Liver (tissue), 9 donors: ENCODE measurements around the gene SPDYC. TPM values are rescaled to one million over a fixed set of nuclear protein-coding genes. Genes with fewer than 3 reads are reported as not detected.
A peak's percentile ranks its signal among the peaks of the same experiment; 100 is the strongest.

ENCODE experiments used
- DNase-seq: peaks from one replicate; pipeline ENCODE4 v3.0.0-alpha.2; 2017; ENCODE audit warnings: low spot score
- H3K27ac ChIP-seq, 2 donors: one replicate each; pipeline ENCODE4 v1.7.0; 2013; ENCODE audit warnings: inconsistent platforms in 2 of 2, low read length in 2 of 2, control low read depth in 1 of 2, low read depth in 1 of 2, mild to moderate bottlenecking in 1 of 2
- H3K27me3 ChIP-seq, 4 donors: one replicate each; pipeline versions ENCODE4 v1.6.1 to v1.7.0; 2013; ENCODE audit warnings: low read length in 3 of 4, inconsistent platforms in 1 of 4, mild to moderate bottlenecking in 1 of 4, moderate library complexity in 1 of 4; ENCODE audit not compliant: control insufficient read depth in 4 of 4, insufficient read depth in 4 of 4
- H3K36me3 ChIP-seq, 4 donors: one replicate each; pipeline versions ENCODE4 v1.6.1 to v1.7.0; 2013; ENCODE audit warnings: low read length in 3 of 4, mild to moderate bottlenecking in 3 of 4, low read depth in 1 of 4, moderate library complexity in 1 of 4; ENCODE audit not compliant: control insufficient read depth in 4 of 4, insufficient read depth in 3 of 4
- H3K4me1 ChIP-seq, 4 donors: one replicate each; pipeline versions ENCODE4 v1.6.1 to v1.7.0; 2013; ENCODE audit warnings: low read length in 3 of 4, mild to moderate bottlenecking in 3 of 4, moderate library complexity in 1 of 4; ENCODE audit not compliant: control insufficient read depth in 4 of 4, insufficient read depth in 4 of 4
- H3K4me3 ChIP-seq, 3 donors: one replicate each; pipeline versions ENCODE4 v1.6.1 to v1.7.0; 2013; ENCODE audit warnings: low read length in 3 of 3, control low read depth in 1 of 3, low read depth in 1 of 3, mild to moderate bottlenecking in 1 of 3
- H3K9ac ChIP-seq, 2 donors: one replicate each; pipeline ENCODE4 v1.7.0; 2013; ENCODE audit warnings: low read length in 2 of 2, mild to moderate bottlenecking in 2 of 2, moderate library complexity in 2 of 2, control low read depth in 1 of 2, low read depth in 1 of 2
- H3K9me3 ChIP-seq, 4 donors: one replicate each; pipeline versions ENCODE4 v1.6.1 to v1.7.0; 2013; ENCODE audit warnings: low read length in 3 of 4; ENCODE audit not compliant: control insufficient read depth in 4 of 4
- ATF3 ChIP-seq: IDR thresholded peaks from 2 replicates; pipeline ENCODE4 v1.6.1; 2016; ENCODE audit warnings: antibody characterized with exemption
- CTCF ChIP-seq: fragments of 150-350 bp; IDR thresholded peaks from 2 replicates; pipeline ENCODE4 v1.5.1; 2017; ENCODE audit warnings: improper control_type of control experiment, low read depth, low read length; ENCODE audit not compliant: missing input control
- EGR1 ChIP-seq, 2 donors: IDR thresholded peaks; 2 replicates each; pipeline ENCODE4 v1.6.1; 2016 to 2018; ENCODE audit warnings: antibody characterized with exemption in 2 of 2, low read depth in 2 of 2
- FOXA1 ChIP-seq: IDR thresholded peaks from 2 replicates; pipeline ENCODE4 v1.6.1; 2016; ENCODE audit warnings: antibody characterized with exemption
- FOXA2 ChIP-seq: IDR thresholded peaks from 2 replicates; pipeline ENCODE4 v1.6.1; 2016; ENCODE audit warnings: antibody characterized with exemption
- GABPA ChIP-seq, 2 donors: IDR thresholded peaks in 1 of 2; conservative IDR thresholded peaks in 1 of 2; 2 replicates each; pipeline ENCODE4 v1.6.1; 2016; ENCODE audit warnings: antibody characterized with exemption in 2 of 2, mild to moderate bottlenecking in 1 of 2, moderate library complexity in 1 of 2
- HNF4A ChIP-seq, 2 donors: conservative IDR thresholded peaks; 2 replicates each; pipeline ENCODE4 v1.6.1; 2016; ENCODE audit warnings: antibody characterized with exemption in 2 of 2, mild to moderate bottlenecking in 2 of 2
- HNF4G ChIP-seq: IDR thresholded peaks from 2 replicates; pipeline ENCODE4 v1.6.1; 2016; ENCODE audit warnings: antibody characterized with exemption
- JUND ChIP-seq, 2 donors: IDR thresholded peaks; 2 replicates each; pipeline ENCODE4 v1.6.1; 2016; ENCODE audit warnings: antibody characterized with exemption in 2 of 2
- NR2F2 ChIP-seq: IDR thresholded peaks from 2 replicates; pipeline ENCODE4 v1.6.1; 2016; ENCODE audit warnings: antibody characterized with exemption
- RAD21 ChIP-seq, 2 donors: IDR thresholded peaks; 2 replicates each; pipeline ENCODE4 v1.6.1; 2016; ENCODE audit warnings: antibody characterized with exemption in 2 of 2, mild to moderate bottlenecking in 2 of 2
- REST ChIP-seq: IDR thresholded peaks from 2 replicates; pipeline ENCODE4 v1.6.1; 2016; ENCODE audit warnings: antibody characterized with exemption, mild to moderate bottlenecking
- RXRA ChIP-seq, 2 donors: IDR thresholded peaks; 2 replicates each; pipeline ENCODE4 v1.6.1; 2017 to 2018; ENCODE audit warnings: antibody characterized with exemption in 2 of 2, mild to moderate bottlenecking in 1 of 2
- SP1 ChIP-seq: IDR thresholded peaks from 2 replicates; pipeline ENCODE4 v1.6.1; 2018; ENCODE audit warnings: antibody characterized with exemption, mild to moderate bottlenecking
- TAF1 ChIP-seq: conservative IDR thresholded peaks from 2 replicates; pipeline ENCODE4 v1.6.1; 2016; ENCODE audit warnings: antibody characterized with exemption, mild to moderate bottlenecking
- YY1 ChIP-seq: IDR thresholded peaks from 2 replicates; pipeline ENCODE4 v1.6.1; 2016; ENCODE audit warnings: antibody characterized with exemption, mild to moderate bottlenecking
- ZBTB33 ChIP-seq: IDR thresholded peaks from 2 replicates; pipeline ENCODE4 v1.6.1; 2016; ENCODE audit warnings: antibody characterized with exemption
- WGBS: extraction: QIAGEN DNeasy Blood & Tissue Kit; methylation state at CpG from one replicate; pipeline ENCODE4 v1.1.7; 2013; 5-methylcytosine and 5-hydroxymethylcytosine counted together
- polyA plus RNA-seq, 2 donors: library from polyadenylated mRNA; stranded (reverse) in 1 of 2; unstranded in 1 of 2; fragments of 200-250 nt in 1 of 2; fragments of >200 nt in 1 of 2; fragmentation: Nextera tagmentation in 1 of 2; extraction: Ambion mirVana in 1 of 2; gene quantifications; one replicate each; pipeline versions ENCODE4 v1.2.1 to v1.2.3, GENCODE V29; 2013 to 2015
- total RNA-seq, 2 donors: library from RNA; depleted of rRNA; stranded (reverse); fragments of >200 nt; gene quantifications; one replicate each; pipeline ENCODE4 v1.2.3, GENCODE V29; 2014
- TF ChIP-seq, protein P1 (sequence below): IDR thresholded peaks from 2 replicates; pipeline ENCODE4 v1.6.1; 2016; ENCODE audit warnings: antibody characterized with exemption
- donor health status: healthy.
- donor health status: healthy.
- donor health status: healthy.
- donor health status: healthy.
- donor health status: healthy.

Gene SPDYC
- total and polyA plus RNA-seq, 4 donors: 0.08 to 1.1 (median 0.52) TPM; not detected in 1

GRCh38 chr11:65165410-65166317, 4.4 kb upstream of the SPDYC start (continued):
- TF ChIP-seq FOXA2 (peak; percentile 70), JUND (IDR thresholded peaks at IDR 0.05) (peak in 1 of 2 donors; percentile 24), NR2F2 (no peak)

- TF ChIP-seq REST: no peak
- TF ChIP-seq TAF1: no peak
- TF ChIP-seq RXRA (IDR thresholded peaks at IDR 0.05): no peak
- no peak for TF ChIP-seq GABPA (IDR thresholded peaks at IDR 0.05 in 1 of 2, conservative IDR thresholded peaks at IDR 0.05 in 1 of 2)
- TF ChIP-seq JUND (IDR thresholded peaks at IDR 0.05): no peak
- peak; percentile 32 for TF ChIP-seq FOXA2
- TF ChIP-seq HNF4A (conservative IDR thresholded peaks at IDR 0.05): no peak
- no peak for TF ChIP-seq FOXA1
- Histone ChIP-seq H3K4me3 (peak overlapping the region; percentile 32 to 66 (median 50)), H3K36me3 (no peaks in the 10 kb centered on the region), H3K9me3 (no peaks in the 10 kb centered on the region), H3K4me1 (peaks cover 2 to 19% (median 13%) of the 10 kb centered on the region in 4 donors), H3K27ac (peak overlapping the region; percentile 84 to 94), H3K9ac (peak overlapping the region; percentile 69 to 80), H3K27me3 (no peaks in the 10 kb centered on the region)
- no peak for DNase-seq
- WGBS: 32% methylated on average over 3 of the region's 3 CpGs
Observed at GRCh38 chr11:65166893-65167292, 3.1 kb upstream of the SPDYC start.

DNA sequence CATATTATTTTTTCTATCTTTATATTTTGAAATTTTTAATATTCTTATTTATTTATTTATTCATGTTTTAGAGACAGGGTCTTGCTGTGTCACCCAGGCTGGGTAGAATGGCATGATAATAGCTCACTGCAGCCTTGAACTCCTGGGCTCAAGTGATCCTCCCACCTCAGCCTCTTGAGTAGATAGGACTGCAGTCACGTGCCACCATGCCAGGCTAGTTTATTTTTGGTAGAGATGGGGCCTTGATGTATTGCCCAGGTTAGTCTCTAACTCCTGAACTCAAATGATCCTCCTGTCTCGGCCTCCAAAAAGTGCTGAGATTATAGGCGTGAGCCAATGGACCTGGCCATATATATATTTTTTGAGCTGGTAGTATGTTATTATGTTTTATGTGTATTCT, 2.4 kb upstream of the SPDYC start:
- Histone ChIP-seq H3K4me3 (no peak overlapping the region), H3K9me3 (no peaks in the 10 kb centered on the region), H3K27me3 (no peaks in the 10 kb centered on the region), H3K36me3 (no peaks in the 10 kb centered on the region), H3K27ac (no peak overlapping the region), H3K9ac (no peak overlapping the region), H3K4me1 (peaks cover 2 to 19% (median 13%) of the 10 kb centered on the region in 4 donors)
- no peak for DNase-seq
- 89% methylated on average over 3 of the region's 3 CpGs for WGBS
- TF ChIP-seq JUND (IDR thresholded peaks at IDR 0.05): no peak
- TF ChIP-seq REST: no peak
- no peak for TF ChIP-seq EGR1 (IDR thresholded peaks at IDR 0.05; ENCODE audit: low read depth in 2 of 2)
- no peak for TF ChIP-seq CTCF
- no peak for TF ChIP-seq RAD21 (IDR thresholded peaks at IDR 0.05)
- no peak for TF ChIP-seq RXRA (IDR thresholded peaks at IDR 0.05)
- no peak for TF ChIP-seq FOXA1
- no peak for TF ChIP-seq YY1
- TF ChIP-seq NR2F2: no peak
- TF ChIP-seq, protein P1, sequence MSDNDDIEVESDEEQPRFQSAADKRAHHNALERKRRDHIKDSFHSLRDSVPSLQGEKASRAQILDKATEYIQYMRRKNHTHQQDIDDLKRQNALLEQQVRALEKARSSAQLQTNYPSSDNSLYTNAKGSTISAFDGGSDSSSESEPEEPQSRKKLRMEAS: no peak
- no peak for TF ChIP-seq ATF3
- TF ChIP-seq ZBTB33: no peak
- no peak for TF ChIP-seq SP1
- TF ChIP-seq GABPA (IDR thresholded peaks at IDR 0.05 in 1 of 2, conservative IDR thresholded peaks at IDR 0.05 in 1 of 2): no peak
- no peak for TF ChIP-seq HNF4G
